Skin of body (tissue), 2 donors: ENCODE measurements around the gene DYNC1I2. TPM values are rescaled to one million over a fixed set of nuclear protein-coding genes. Genes with fewer than 3 reads are reported as not detected.

ENCODE experiments used
- DNase-seq: peaks from one replicate; lab custom pipeline; 2025; lab: John Stamatoyannopoulos, UW
- total RNA-seq: library from RNA; depleted of rRNA; stranded (reverse); fragments of >200 nt; gene quantifications from one replicate; pipeline ENCODE4 v1.2.3, GENCODE V29; 2014

Gene DYNC1I2
- 98.7 TPM for total RNA-seq

DNA sequence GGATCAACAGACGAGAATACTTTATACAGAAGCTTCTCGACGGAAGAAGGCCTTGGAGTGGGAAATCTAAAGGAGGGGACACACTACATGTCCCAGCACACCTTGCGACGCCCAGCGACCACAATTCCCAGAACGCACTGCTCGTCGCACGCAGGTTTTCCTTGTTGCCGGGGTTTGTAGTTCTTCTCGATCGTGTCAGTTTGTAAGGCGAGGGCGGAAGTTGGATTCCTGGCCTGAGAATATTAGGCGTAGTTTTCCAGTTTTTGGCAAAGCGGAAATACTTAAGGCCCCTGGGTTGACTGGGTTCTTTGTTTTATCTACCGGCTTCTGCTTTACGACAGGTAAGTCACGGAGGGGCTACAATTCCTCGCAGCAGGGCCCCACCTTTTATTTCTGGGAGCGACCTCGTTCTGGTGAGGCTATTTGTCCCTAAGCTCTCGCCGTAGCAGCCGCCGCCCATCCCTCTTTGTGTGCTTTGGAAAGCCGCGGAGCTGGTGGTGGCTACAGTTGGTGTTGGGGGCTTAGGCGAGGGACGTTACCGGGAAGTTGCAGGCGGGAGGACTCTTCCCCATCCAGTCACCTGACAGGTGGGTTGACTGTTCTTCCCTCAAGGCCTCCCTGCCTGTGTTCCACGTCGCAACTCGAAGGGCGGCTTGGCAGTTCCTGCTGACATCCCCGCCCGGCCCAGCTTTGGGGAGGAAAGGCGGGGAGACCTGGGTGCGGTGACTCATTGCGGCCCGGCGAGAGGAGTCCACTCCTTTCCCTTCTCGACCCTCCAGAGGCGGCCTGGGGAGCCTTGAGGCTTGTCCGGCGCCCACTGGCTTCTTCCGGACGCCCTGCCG, at the start of gene DYNC1I2:
DYNC1I2 (plus strand) TSS at position 183 of the 842 bp plus-strand sequence. CDS start 2,687 bp downstream, outside the sequence.
- peak; percentile 96 for DNase-seq

GRCh38 chr2:171651667-171652415, 35.4 kb upstream of the DYNC1I2 start:
- DNase-seq, result no peak

DNA sequence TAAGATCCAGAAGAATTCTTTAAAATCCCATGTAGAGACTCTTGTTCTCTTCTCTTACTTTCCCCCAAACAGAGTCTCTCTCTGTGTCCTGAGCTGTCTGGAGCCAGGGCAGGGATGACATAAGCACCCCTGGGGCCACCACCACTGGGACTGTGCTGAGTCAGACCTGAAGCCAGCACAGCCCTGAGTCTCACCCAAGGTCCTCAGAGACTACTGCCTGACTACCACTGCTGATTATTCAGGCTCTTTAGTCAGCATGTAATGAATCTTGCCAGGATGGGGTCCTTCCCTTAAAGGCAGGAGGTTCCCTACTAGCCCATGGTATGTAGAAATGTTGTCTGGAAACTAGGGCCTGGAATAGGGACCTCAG, 34.9 kb upstream of the DYNC1I2 start:
- no peak for DNase-seq

- DNase-seq, result no peak
Measured at GRCh38 chr2:171655586-171655985, 31.7 kb upstream of the DYNC1I2 start.

- DNase-seq, result no peak
Measured at GRCh38 chr2:171667041-171667440, 20.2 kb upstream of the DYNC1I2 start.

DNA sequence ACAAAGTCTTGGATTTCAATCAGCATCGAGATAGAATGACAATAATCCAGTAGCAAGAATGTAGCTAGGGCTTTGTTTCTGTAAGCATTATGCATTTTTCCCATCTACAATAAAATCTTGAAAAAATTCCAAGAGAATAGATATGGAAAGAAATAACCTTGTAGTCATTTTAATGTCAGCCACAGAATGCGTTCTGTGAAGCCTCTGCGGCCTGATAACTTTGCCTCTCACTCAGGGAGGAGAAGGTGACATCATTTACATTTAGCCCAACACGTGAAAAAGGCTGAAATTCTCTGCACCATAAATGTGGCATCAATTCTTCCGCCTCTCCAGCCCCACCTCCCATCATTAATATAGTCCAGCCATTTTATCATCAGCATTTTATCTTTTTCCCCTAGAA, 19.1 kb upstream of the DYNC1I2 start:
- no peak for DNase-seq

- DNase-seq, result no peak
Measured at GRCh38 chr2:171669121-171669520, 18.1 kb upstream of the DYNC1I2 start.

GRCh38 chr2:171670655-171671054, 16.6 kb upstream of the DYNC1I2 start:
- no peak for DNase-seq

GRCh38 chr2:171671867-171672266, 15.4 kb upstream of the DYNC1I2 start:
- no peak for DNase-seq

GRCh38 chr2:171673905-171674304, 13.4 kb upstream of the DYNC1I2 start:
- no peak for DNase-seq

DNA sequence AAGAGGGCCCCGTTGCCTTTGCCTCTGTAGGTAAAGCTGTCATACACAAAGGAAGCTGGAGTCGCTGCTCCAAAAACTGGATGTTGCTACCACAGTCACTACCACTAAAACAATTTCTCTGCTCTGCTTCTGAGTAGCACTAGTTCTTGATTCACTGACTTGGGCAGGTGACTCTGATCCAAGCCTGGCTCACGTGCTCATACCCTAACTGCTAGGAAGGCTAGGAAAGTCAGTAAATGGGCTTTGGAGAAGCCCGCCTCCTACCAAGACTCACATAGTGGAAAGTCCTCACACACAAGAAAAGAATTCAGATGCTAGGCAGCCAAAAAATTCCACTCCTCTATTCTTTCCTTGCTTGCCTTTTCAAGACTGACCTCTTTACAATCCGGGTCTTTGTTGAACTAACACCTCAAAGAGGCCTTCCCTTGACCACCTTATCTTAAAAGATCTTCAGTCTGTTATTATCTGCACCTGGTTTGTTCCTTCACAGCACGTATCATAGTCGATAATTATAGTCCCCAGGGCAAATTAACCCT, 11.4 kb upstream of the DYNC1I2 start:
- DNase-seq, result no peak

DNA sequence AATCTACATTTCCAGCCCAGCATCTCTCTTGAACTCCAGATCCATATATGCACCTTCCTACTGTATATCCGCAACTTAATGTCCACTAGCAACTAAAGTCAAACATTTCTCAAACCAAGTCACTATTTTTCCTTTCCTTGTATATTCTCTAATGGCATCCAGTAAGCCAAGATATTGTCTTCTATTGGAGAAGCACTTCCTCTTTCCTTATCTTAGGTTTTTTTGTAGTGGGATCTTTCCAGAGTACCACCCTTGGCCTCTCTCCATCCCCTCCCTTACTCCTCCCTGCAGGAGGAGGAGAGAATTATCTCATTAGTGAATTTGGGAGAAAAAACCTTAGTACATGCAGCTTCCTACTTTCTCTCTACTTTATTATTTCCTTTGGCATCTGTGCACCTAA, 8.7 kb upstream of the DYNC1I2 start:
- DNase-seq, result no peak

- DNase-seq, result no peak
Measured at GRCh38 chr2:171688129-171688465, 828 bp downstream of the DYNC1I2 start.

DNA sequence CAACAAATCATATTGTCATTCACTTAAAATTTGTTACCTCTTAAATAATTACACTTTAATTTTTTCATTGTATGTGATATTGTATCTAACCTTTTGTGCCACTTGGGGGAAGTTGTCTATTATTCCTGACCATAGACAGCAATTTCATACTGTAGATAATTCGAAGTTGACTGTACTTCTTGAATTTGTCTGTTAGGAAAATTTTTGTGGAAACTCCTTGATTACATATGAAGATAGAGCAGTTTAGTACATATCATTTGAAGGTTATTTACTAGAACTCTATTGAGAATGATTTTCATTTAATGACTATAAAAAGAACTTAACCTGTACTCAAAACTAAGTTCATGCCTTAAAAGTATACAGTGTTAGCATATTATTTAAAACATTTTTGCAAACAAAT, 5.1 kb downstream of the DYNC1I2 start:
- DNase-seq, result no peak

DNA sequence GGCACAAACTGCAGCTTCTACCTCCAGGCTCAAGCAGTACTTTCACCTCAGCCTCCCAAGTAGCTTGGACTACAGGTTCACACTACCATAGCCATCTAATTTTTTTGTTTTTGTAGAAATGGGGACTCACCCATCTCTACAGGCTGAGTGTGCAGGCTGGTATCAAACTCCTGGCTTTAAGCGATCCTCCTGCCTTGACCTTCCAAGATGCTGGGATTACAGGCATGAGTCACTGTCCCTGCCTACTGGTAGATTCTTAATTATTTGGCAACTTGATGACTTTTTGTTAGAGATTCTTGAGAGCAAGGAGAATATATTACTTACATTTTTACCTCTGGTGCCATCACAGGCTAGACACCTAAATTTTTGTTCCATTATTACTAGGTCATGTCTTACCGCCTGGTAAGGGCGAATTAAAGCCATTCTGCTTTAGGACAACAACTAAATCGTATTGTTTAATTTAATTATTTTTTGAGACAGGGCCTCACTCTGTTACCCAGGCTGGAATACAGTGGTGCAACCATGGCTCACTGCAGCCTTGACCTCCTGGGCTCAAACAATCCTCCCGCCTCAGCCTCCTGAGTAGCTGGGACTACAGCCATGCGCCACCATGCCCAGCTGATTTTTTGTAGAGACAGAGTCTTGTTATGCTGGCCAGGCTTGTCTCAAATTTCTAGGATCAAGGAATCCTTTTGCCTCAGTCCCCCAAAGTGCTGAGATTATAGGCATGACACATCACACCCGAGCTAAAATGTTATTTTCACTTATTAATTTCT, 15.7 kb downstream of the DYNC1I2 start:
- DNase-seq, result no peak

GRCh38 chr2:171703574-171704347, 16.5 kb downstream of the DYNC1I2 start:
- no peak for DNase-seq

GRCh38 chr2:171706152-171706803, 19.0 kb downstream of the DYNC1I2 start:
- peak; percentile 2 for DNase-seq

DNA sequence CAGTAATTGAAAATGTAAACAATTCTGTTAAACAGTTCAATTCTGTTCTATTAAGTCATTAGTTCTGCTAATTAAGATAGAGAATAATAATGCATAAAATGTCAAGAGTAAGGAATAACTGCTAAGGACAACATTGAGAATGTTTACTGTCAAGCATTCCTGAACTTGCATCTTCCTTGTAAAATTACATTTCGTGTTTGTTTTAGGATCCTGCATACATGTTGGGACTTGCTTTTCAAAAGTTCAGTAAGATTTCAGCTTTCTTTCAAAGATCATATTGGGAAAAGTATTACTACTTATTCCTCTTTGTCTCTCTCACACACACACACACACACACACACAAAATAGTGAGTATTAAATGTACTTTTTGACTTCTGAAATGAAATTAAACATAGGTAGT, 20.5 kb downstream of the DYNC1I2 start:
- DNase-seq, result no peak

DNA sequence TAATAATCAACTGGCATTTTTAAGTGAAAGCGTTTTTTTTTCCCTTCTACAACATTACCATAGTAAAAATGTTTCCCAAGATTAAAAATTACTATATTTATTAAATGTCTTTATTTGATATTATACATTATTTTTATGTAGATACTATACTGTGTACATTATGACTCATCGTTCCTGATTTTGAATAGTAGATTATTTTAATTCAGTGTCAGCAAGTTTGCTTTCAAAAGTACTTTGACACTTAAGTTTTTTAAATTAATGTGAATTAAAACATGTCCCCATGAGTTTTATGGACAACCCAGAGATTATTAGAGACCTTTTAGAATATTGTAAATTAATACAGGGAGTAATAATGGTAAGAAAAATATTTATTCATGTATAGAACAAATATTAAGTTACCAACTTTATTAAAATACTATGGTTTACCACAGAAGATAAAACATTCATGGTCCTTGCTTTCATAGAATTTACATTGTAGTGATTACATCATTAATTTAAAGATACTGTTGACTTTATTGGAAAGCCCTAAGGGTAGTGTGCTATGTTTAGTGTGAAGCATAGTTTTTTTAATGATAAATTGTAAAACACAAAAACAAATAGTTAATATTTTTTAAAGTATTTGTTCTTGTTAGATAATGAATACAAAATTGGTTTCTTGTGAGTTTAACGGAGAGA, 21.9 kb downstream of the DYNC1I2 start:
- no peak for DNase-seq

GRCh38 chr2:171711351-171711750, 24.1 kb downstream of the DYNC1I2 start:
- DNase-seq, result no peak
